HG03558 (cell line): ENCODE measurements around the gene ZNF761.

Experiments used
- ATAC-seq: cut with Tn5 transposase; IDR thresholded peaks from one replicate; pipeline ENCODE4 v1.9.1; 2021; ENCODE audit warnings: moderate number of reproducible peaks; ENCODE audit not compliant: unreplicated experiment; ENCODE audit errors: extremely low read depth

Gene ZNF761

GRCh38 chr19:53504885-53505284 lies 73.1 kb downstream of the ZNF761 start:
- no peak for ATAC-seq

- ATAC-seq, result no peak
These were observed 74.9 kb downstream of the ZNF761 start for GRCh38 chr19:53506728-53507127.
